LNCaP clone FGC (cell line): ENCODE results near the gene ERVMER34-1.
A peak's percentile ranks its signal among the peaks of the same experiment; 100 is the strongest.

Experiments used
- DNase-seq: peaks from one replicate; pipeline ENCODE4 v3.0.0-alpha.2; 2011; ENCODE audit warnings: low read depth
- H3K4me3 ChIP-seq: 2 replicates; pipeline ENCODE4 v1.5.1; 2011; ENCODE audit warnings: mild to moderate bottlenecking, low read depth, low read length, control low read depth
- TF ChIP-seq, protein P1 (sequence below): IDR thresholded peaks from 2 replicates; pipeline ENCODE4 v1.5.1; 2012; ENCODE audit warnings: mild to moderate bottlenecking; ENCODE audit not compliant: control insufficient read depth, insufficient read depth; ENCODE audit errors: extremely low read depth

ERVMER34-1 gene, protein sequence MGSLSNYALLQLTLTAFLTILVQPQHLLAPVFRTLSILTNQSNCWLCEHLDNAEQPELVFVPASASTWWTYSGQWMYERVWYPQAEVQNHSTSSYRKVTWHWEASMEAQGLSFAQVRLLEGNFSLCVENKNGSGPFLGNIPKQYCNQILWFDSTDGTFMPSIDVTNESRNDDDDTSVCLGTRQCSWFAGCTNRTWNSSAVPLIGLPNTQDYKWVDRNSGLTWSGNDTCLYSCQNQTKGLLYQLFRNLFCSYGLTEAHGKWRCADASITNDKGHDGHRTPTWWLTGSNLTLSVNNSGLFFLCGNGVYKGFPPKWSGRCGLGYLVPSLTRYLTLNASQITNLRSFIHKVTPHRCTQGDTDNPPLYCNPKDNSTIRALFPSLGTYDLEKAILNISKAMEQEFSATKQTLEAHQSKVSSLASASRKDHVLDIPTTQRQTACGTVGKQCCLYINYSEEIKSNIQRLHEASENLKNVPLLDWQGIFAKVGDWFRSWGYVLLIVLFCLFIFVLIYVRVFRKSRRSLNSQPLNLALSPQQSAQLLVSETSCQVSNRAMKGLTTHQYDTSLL

DNA sequence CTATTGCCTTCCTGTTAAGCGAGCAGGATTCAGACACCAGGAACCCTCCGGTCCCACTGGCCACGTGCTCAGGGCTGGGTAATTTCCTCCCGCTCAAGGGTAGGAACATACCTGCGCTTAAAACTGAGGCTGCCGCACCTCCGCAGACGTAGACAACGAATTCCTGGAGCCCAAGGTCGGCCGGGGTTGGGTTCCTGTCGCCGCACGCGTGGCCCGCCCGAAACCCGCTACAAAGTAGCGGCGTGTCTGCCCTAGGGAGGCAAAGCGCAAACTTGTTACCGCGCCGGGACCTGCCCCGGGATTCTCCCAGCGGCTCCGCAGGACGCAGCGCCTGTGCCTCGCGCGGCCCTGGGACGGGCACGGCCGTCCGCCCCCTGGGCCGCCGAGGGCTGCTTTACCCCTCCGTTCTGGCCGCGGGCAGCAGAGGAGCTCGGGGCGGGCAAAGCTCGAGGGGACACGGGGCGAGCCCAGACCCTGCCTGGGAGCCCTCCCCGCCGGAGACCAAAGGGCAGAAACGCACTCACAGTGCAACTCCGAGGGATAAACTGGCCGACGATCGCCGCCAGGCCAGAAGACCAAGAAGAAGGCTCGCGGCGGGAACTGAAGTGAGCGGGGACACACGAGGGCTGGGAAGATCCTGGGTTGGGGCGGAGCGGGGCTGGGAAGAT, at the start of gene ERVMER34-1:
Gene ERVMER34-1, minus strand, starts transcription at position 607 of the 668 bp plus-strand sequence. CDS start 5,905 bp downstream, outside the sequence.
- TF ChIP-seq, protein P1, sequence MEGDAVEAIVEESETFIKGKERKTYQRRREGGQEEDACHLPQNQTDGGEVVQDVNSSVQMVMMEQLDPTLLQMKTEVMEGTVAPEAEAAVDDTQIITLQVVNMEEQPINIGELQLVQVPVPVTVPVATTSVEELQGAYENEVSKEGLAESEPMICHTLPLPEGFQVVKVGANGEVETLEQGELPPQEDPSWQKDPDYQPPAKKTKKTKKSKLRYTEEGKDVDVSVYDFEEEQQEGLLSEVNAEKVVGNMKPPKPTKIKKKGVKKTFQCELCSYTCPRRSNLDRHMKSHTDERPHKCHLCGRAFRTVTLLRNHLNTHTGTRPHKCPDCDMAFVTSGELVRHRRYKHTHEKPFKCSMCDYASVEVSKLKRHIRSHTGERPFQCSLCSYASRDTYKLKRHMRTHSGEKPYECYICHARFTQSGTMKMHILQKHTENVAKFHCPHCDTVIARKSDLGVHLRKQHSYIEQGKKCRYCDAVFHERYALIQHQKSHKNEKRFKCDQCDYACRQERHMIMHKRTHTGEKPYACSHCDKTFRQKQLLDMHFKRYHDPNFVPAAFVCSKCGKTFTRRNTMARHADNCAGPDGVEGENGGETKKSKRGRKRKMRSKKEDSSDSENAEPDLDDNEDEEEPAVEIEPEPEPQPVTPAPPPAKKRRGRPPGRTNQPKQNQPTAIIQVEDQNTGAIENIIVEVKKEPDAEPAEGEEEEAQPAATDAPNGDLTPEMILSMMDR, result no peak
- H3K4me3 ChIP-seq, result peak within 1 kb of the TSS; percentile 49
- no peak for DNase-seq

DNA sequence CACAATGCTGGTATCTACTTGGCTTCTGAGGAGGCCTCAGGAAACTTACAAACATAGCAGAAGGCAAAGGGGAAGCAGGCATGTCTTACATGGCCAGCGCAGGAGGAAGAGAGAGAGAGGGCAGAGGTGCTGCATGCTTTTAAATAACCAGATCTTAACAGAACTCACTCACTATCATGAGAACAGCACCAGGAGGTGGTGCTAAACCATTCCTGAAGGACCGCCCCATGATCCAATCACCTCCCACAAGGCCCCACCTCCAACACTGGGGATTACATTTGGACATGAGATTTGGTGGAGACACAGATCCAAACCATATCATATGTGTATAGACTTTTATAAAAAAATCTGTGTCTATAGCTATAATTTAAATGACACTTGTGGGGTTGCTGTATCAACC, 48.6 kb upstream of the ERVMER34-1 start:
- TF ChIP-seq, protein P1, result no peak
- DNase-seq, result no peak
- no peak overlapping the region for H3K4me3 ChIP-seq

DNA sequence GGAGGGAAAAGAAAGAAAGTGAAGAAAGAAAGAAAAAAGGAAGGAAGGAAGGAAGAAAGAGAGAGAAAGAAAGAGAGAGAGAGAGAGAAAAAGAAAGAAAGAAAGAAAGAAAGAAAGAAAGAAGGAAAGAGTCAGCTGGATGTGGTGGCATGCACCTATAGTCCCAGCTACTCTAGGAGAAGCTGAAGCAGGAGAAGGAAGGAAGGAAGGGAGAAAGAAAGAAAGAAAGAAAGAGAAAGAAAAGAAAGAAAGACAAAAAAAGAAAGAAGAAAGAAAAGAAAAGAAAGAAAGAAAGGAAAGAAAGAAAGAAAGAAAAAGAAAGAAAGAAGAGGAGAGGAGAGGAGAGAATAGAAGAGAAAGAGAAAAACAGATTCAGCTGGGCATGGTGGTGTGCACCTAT, 44.3 kb upstream of the ERVMER34-1 start:
- TF ChIP-seq, protein P1, result no peak
- no peak overlapping the region for H3K4me3 ChIP-seq
- no peak for DNase-seq

DNA sequence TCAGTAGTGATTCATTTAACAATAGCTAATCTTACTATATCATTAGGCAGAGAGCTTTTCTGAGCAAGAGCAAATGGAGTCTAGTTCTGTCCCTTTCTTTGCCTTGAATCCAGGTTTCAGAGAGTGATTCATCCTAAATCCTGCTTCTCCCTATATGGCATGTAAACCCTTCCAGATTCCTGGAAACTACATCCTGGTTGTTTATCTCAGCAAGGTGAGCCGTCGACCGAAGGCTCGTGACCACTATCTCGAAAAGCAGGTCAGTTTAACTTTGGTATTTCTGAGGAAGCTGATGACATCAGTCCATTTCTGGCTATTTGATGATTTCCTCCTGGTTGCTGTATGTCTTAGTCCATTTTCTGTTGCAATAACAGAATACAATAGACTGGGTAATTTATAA, 40.7 kb upstream of the ERVMER34-1 start:
- DNase-seq, result no peak
- TF ChIP-seq, protein P1, result no peak
- H3K4me3 ChIP-seq, result no peak overlapping the region

DNA sequence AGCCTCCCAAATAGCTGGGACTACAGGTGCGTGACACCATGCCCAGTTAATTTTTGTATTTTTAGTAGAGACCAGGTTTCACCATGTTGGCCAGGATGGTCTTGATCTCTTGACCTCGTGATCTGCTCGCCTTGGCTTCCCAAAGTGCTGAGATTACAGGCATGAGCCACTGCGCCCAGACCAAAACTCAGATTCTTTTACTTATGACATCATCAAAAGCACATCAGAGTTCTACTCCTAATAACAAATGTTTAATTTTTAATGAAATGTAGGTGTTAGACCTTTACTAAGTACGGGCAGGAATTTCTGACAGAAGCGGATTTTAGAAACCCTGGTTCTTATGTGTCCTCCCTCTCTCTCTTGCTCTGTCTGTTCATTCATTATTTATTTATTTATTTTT, 38.5 kb upstream of the ERVMER34-1 start:
- TF ChIP-seq, protein P1, result no peak
- H3K4me3 ChIP-seq, result no peak overlapping the region
- DNase-seq, result no peak

DNA sequence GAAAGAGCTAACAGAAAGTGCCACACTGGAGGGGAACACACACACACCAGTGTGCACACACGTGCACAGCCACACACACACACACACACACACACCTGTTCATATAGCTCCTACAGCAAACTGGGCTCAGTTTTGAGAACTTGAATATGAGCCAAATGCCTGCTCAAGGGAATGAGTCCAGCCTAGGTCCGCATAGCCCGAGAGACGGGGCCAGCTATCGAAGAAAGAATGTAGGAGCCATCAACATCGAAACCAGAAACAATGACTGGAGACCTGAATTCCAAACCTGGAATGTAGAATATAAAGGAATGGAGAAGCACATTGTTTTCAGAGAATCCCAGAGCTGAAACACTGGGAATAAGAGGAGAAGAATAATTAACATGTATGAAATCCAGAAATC, 37.6 kb upstream of the ERVMER34-1 start:
- H3K4me3 ChIP-seq, result no peak overlapping the region
- TF ChIP-seq, protein P1, result no peak
- no peak for DNase-seq
